Fibroblast of the conjunctiva (primary cell): Measurements from ENCODE around the gene PIWIL4.
A peak's percentile ranks its signal among the peaks of the same experiment; 100 is the strongest.
"Not testable (repeated sequence)": the region's sequence is repeated elsewhere in the genome, so short reads cannot be mapped to it uniquely, and the experiment has no call there.

Source experiments
- DNase-seq: peaks from one replicate; pipeline ENCODE4 v3.0.0-alpha.2; 2010; ENCODE audit warnings: low read depth

Gene PIWIL4

GRCh38 chr11:94638301-94638901, 71.2 kb downstream of the PIWIL4 start:
- DNase-seq: no peak

- peak; percentile 5 for DNase-seq
Measured at GRCh38 chr11:94638902-94639373, 71.8 kb downstream of the PIWIL4 start.

GRCh38 chr11:94639901-94640721, 72.9 kb downstream of the PIWIL4 start:
- no peak for DNase-seq

- DNase-seq: no peak
Measured at GRCh38 chr11:94641167-94641761, 74.1 kb downstream of the PIWIL4 start.

- DNase-seq: not testable (repeated sequence)
Measured at GRCh38 chr11:94643186-94643585, 76.0 kb downstream of the PIWIL4 start.

GRCh38 chr11:94647926-94648325, 80.8 kb downstream of the PIWIL4 start:
- no peak for DNase-seq

GRCh38 chr11:94648789-94649188, 81.6 kb downstream of the PIWIL4 start:
- DNase-seq: no peak

- no peak for DNase-seq
Measured at GRCh38 chr11:94649254-94649653, 82.1 kb downstream of the PIWIL4 start.

- DNase-seq: no peak
Measured at GRCh38 chr11:94649964-94650623, 82.9 kb downstream of the PIWIL4 start.

GRCh38 chr11:94650756-94651155, 83.6 kb downstream of the PIWIL4 start:
- DNase-seq: peak; percentile 86

- DNase-seq: no peak
Measured at GRCh38 chr11:94652735-94653284, 85.6 kb downstream of the PIWIL4 start.

- no peak for DNase-seq
Measured at GRCh38 chr11:94653561-94653960, 86.4 kb downstream of the PIWIL4 start.

GRCh38 chr11:94654201-94654600, 87.0 kb downstream of the PIWIL4 start:
- DNase-seq: no peak

- no peak for DNase-seq
Measured at GRCh38 chr11:94655291-94655690, 88.1 kb downstream of the PIWIL4 start.

- DNase-seq: no peak
Measured at GRCh38 chr11:94655956-94656355, 88.8 kb downstream of the PIWIL4 start.

- no peak for DNase-seq
Measured at GRCh38 chr11:94656968-94657367, 89.8 kb downstream of the PIWIL4 start.

GRCh38 chr11:94657629-94658028, 90.5 kb downstream of the PIWIL4 start:
- no peak for DNase-seq

- DNase-seq: no peak
Measured at GRCh38 chr11:94658386-94658785, 91.2 kb downstream of the PIWIL4 start.

- no peak for DNase-seq
Measured at GRCh38 chr11:94658888-94659287, 91.7 kb downstream of the PIWIL4 start.

GRCh38 chr11:94661444-94661843, 94.3 kb downstream of the PIWIL4 start:
- no peak for DNase-seq

- DNase-seq: no peak
Measured at GRCh38 chr11:94662065-94662779, 95.1 kb downstream of the PIWIL4 start.
